Stimulated activated CD8-positive, alpha-beta memory T cell treated with anti-CD3 and anti-CD28 coated beads, Interleukin-15, amount 100 ng/mL, for 48 hours (primary cell): ENCODE data around the gene ADGB.

Experiments used
- DNase-seq, 2 donors: peaks; one replicate each; pipeline ENCODE4 v3.0.0-alpha.2; 2020; ENCODE audit warnings: low read depth in 2 of 2

The ADGB gene

DNA sequence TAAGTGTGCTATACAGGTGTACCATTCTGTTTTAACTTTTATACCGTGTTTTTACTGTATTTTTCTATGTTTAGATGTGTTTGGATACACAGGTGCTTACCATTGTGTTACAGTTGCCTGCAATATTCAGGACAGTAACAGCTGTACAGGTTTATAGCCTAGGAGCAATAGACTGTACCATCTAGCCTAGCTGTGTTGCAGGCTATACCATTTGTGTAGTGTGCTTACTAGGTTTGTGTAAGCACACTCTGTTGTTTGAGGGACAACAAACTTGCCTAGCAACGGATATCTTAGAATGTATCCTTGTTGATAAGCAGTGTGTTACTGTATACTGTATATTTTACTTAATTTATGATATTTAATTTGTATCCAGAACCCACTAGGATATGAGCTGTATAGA lies 35.2 kb downstream of the ADGB start:
- no peak for DNase-seq

DNA sequence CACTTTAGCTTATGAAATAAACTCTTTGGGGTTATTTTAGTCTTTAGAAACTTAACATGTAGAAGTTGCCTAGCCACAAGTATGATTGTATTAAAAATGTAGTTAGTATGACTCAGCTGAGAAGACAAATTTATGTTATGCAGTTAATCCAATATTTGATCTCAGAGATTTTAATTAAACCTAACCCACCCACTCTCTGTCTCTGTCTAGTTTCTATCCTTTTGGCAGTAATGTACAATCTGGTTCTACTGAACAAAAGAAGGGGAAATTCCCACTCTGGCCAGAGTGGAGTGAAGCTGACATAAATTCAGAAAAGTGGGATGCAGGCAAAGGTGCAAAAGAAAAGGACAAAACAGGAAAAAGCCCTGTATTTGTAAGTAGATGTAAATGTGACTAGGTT lies 36.4 kb downstream of the ADGB start:
- DNase-seq: no peak

DNA sequence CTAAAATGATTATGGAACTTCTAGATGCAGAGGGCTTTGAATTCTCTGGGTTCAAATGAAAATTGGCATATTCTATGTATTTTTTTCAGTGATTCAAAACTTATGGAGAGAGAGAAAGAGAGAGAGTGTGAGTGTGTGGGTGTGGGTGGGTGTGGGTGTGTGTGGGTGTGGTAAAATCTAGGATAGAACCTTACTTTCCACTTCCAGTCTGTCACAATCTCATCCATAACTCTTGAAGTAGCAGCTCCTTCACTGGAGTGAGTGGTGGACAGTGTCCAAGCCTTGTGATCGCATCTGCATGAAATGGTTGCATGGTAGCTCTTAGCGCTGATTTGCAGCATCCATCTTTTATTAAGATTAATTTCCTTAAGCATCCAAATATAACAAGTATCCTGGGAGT lies 37.7 kb downstream of the ADGB start:
- DNase-seq: no peak

DNA sequence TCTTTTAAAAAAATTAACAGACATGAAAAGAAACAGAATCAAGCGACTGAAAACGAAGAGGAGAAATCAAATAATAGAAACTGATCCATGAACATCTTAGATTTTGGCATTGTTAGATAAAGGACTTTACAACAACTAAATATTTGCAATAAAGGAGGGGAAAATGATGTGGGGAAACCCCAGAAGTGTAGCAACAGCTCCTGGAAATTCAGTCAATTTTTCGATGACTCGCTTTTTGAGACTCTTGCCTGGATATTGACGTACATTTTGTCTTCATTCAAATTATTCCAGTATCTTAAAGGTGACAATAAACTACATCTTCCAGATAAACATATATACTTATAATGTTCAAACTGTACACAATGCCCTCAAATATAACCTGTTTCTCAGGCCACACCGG lies 44.1 kb downstream of the ADGB start:
- no peak for DNase-seq

DNA sequence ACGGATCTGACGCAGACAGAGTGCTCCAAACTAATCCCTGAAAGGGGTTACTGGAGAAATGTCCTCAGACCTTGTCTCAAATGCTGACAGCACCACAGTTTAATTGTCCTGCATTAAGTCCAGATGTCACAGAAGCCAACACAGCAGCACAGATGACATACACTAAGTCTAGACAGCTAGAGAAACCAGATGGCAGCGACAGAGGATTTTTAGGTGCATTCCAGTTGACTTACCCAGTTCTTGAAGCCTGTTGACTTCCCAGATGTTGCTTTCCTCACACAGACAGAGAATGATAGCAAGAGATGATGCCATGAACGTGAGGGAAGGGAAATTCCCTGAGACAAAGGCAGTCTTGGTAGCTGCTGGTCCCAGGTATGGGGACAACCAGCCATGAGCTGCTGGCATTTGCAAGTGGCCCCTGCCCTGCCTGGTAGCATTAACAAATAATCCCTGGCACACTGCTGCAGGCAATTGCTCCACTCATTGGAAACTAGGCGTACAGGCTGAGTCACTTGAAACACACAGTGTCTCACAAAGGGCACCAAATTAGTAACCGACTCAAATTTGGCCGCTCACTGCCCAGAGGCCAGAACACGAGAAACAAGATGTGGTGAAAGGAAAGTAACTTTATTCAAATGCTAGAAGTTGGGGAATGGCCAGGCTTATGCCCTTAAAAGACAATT lies 52.2 kb downstream of the ADGB start:
- DNase-seq: no peak

DNA sequence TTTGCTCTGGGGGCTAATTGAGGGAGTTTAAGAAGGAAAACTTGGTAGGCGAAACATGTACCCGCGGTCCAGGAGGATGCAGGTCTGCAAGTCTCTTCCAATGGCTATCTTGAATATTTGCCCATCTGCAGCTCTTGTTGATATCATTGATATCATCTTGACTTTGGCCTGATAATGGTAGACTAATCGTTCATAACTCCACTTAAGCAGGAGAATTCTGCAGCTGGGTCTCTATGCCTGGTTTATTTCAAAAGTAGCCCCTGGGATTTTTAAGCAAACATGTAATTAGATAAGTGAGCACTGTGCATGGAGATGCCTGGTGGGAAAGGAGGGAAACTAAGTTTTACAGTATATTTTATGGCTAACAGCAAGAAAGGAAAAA lies 52.7 kb downstream of the ADGB start:
- no peak for DNase-seq

DNA sequence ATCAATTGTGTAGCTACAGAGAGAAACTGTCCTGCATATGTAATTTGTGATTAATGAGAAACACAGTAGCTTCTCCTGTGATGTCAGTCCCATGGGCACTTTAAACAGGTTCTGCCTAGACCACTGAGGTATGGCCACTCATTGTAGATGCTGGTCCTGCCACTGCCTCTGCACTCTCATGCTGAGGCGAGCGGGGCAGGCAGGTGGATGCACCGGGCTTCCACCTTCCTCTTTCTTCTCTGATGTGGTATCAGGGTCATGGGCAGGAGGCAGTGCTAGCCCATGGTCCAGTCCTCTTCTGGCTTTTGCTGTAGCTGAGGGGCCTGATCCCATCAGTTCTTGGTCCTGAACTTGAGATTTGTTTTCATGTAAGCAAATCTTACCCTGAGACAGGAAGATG lies 58.7 kb downstream of the ADGB start:
- no peak for DNase-seq

DNA sequence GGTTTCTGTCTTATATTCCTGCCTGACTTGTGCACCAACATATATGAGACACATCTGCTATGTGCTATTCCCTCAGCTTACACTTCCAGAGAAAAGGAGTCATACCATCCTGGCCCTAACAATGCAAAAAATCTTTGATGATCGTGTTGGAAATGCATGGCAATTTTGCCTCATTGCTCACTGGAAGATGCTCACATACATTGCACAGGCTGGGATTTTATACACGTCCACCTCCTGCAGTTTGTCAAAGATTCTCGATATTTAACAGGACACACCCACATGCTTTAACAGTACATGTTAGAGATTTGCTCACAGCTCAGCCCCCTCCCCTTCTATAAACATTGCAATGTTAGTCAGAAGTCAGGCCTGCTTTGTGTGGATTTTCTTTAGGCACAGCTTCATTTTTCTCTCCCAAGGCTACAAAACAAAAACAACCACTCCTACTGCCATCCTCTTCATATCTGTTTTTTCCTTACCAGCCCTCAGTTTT lies 66.1 kb downstream of the ADGB start:
- DNase-seq: no peak

DNA sequence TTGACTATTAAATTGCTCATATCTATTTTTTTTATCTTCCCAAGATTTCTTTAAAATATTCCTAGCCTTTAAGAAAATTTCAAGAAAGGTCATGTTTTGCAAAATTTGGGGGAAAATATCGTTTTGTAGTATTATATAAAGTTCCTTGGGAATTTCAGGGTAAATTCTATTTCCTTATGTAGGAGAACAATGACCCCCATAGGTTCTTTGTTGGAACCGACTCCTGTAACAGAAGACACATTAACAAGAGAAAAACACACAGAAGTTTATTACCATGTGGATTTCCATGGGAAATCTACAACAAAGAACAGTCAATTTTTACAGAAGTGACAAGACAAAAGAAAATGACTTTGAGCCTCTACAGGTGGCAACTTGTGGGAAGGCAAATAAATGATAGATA lies 68.1 kb downstream of the ADGB start:
- DNase-seq: no peak

DNA sequence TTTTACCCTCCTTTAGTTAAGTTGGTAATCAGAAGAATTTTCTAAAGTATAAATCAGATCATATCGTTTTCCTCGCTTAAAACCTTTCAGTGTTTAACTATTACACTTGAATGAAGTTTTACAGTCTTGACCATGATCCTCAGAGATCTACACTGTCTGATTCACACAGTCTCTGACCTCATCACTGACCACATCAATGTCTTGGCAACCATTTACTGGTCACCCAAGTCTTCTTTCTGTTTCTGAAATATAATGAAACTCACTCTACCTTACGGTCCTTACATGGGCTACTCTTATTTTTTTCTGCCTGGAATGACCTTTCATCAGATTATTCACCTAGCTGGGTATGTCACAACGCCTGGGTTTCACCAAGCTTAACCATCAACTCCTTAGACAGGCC lies 71.4 kb downstream of the ADGB start:
- no peak for DNase-seq

DNA sequence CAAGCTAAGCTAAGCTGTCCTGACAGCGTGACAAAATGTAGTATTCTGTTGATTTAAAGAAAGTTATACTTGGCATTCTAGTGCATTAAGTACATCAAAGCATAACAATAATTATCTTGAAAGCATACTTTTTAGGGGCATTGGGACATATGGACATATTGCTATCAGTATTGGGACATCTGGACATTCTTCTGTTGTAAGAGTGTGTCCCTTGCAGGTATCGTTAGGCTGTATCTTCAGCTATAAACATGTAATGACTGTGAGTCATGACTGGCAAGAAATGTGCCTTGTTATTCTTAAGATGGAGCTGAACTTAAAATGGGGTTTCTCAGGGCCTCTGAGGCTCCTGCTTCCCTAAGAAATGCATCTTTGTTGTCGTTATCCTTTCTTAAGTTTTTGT lies 74.3 kb downstream of the ADGB start:
- DNase-seq: no peak

DNA sequence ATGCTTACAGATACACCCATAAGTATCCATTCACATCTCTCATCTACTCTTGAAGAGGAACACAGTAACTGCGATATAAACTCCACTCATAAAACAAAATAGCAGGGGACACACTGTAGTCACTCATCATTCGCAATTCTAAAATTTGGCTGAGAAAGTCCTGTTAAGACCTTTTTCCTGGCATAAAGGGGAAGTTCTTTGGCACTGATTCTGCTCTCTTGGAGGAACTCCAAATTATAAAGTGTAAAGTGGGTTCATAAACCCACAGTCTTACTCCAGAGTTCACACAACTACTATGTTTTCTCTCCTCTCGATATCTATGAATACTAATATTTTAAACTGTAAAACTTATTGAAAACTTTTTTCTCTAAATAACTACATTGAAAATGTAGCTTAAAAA lies 80.6 kb downstream of the ADGB start:
- DNase-seq: no peak

DNA sequence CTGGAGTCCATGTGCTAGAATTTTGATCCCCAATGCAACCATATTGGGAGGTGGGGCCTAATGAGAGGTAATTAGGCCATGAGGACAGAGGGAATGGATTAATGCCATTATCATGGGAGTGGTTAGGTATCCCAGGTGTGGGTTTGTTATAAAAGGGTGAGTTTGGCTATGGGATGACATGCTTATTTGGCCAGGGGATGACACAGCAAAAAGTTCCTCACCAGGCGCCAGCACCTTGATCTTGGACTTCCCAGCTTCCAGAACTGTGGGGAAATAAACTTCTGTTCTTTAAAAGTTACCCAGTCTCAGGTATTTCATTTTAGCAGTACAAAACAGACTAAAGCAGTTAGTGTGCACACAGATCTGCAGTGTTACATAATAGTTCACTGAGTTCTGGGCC lies 84.1 kb downstream of the ADGB start:
- no peak for DNase-seq

DNA sequence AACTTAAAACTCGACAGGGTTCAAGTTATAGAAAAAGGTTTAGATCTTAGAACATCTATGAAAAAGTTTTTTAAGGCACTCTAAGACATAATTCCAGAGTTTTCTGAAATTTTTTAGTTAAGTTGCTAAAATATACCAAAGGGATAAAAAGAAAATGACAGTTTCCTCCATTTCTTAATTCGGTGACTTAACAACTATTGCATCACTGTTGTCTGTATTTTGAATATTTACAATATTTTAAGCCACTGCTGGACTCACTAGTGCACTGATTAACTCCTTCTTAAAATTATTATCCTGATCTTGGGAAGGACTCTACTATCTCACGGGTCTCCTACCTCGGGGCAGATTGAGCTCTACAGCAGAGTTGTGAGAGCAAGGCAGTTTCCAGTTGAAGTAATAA lies 91.0 kb downstream of the ADGB start:
- no peak for DNase-seq

DNA sequence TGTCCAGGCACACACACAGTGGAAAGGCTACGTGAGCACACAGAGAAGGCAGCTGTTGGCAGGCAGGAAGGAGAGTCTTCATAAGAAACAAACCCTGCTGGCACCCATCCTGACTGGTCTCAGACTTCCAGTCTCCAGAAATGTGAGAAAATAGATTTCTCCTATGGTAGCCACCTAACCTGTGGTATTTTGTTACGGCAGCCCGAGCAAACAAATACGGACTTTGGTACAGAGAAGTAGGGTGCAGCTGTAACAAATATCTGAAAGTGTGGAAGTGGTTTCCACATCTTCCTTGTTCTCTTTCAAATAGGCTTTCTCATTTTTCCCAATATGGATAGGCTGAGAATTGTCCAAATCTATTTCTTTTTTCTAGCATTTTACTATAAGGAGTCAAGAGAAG lies 94.6 kb downstream of the ADGB start:
- no peak for DNase-seq

DNA sequence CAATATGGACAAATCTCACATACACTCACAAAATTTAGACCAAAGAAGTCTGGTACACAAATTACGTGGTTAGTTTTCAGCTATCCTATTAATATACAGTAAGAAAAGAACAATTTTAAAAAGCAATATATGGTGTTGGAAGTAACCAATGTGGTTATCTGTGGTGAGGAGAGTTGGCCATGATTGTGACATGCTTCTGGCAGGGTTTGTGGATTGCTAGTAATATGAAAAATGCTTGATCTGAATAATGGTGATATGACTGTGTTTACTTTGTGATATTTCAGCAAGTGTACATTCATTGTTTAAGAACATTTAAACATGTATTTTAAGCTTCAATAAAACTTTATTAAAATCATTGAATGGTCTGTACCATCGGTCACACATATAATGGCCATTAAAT lies 99.1 kb downstream of the ADGB start:
- no peak for DNase-seq

DNA sequence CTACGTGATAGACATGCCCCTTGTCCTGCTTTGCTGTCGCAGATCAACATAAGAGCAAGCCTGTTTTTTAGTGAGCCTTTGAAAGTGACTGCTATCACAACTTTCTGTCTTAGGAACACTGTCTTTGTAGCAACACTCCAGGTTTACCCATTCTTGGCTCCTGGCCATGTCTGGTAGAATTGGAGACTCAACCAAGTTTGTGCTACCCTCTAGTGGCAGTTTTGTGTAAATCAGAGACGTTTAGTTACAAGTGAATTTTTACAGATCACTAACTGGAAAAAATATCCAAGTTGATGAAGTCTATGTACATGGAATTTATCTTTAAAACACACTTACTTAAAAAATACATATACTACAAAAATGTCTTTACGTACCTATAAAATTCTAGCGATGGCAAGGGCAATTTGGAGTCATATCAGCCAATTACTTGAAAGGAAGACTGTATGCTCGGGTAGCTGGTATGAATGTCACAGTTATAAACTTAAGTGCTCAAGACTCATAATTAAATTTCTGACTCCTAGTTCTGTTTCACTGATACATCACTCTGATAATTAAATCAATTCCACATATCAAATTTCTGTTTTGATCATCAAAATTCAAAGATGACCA lies 101.4 kb downstream of the ADGB start:
- DNase-seq: no peak

DNA sequence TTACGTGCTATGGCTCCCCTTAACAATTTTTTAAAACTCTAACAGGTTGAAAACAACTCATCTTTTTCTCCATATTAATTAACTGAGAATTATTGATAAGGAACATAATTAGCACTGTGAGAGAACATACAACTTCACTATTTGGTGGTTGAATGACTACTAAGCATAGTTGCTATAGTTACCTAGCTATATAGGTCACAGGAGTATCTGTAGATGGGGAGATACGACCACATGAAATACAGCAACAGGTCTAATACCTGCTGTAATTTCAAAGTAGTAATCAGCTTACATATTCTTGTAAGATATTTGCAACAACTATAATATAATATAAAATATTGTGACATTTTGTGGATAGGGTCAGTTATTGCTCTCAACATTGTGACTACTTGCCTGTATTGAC lies 102.9 kb downstream of the ADGB start:
- no peak for DNase-seq

DNA sequence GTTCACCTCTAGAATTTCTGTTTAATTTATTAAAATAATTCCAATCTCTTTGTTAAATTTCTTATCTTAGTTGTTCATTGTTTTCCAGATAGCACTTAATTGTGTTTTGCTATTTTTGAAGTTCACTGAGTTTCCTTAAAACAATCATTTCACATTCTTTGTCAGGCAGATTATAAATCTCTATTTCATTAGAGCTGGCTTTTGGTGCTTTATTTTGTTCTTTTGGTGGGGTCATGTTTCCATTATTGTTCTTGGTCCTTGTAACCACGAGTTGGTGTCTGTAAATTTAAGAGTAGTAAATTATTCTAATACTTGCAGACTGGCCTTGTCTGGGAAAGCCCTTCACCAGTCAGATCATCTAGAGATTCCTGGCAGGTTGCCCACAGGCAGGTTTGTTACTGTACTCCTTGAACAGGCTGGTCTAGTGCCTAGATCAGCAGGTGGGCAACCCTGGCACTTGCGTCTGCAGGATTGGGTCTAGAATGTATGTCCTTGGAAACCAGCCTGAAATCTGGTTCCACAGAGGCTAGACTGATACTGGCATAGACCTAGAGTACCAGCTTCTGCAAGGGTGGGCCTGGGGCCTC lies 110.4 kb downstream of the ADGB start:
- no peak for DNase-seq

DNA sequence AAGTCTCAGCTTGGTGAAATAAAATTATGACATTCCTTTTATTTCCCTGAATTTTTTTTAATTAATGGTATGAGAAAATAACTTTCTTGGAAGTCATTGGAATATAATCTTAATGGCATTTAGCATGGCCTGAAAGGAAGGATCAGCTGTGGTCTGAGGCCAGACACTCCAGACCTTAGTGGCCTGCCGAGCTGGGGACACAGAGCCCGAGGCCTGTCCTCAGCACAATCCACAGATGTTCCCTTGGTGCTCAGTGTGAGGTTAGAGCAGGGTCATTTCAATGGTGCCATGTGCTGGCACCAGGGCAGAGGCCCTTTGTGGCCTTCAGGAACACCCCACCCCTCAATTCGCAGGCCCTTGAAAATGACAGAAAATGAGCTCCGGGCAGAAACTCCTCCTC lies 120.6 kb downstream of the ADGB start:
- DNase-seq: no peak

DNA sequence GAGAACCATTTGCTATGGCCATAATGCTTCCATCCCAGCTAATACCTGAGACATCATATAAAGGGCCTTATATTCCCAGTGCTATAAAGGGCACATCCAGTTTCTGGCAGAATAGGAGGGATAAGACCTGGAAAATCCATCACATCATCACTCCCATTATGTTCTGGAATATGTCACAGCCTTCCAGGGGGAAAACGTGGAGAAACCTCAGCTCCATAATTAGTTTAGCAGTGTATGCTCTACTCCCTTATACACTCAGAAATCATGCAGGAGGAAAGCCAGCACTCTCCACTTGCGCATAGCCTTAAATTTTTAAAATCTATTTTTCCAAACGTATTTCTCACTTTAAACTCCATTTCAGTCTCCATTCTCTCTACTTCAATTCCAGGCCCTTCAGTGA lies 140.9 kb downstream of the ADGB start:
- no peak for DNase-seq

DNA sequence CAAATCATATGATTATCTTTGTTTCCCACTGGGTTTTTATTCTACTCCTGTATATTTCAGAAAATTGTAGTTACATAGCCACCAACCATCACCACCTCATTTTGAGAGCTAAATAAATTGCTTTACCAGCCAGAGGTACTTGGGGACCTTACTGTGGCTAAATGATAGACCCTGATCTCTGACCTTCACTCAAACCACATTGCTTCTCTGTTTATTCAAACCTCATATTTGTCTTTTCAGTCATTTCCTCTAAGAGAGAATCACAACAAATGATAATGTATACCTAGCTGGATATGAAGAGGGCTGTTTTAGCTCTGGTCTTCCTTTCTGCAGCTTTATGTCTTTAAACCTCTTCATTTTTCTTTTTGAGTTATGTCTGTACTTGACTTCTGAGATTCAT lies 142.8 kb downstream of the ADGB start:
- no peak for DNase-seq

DNA sequence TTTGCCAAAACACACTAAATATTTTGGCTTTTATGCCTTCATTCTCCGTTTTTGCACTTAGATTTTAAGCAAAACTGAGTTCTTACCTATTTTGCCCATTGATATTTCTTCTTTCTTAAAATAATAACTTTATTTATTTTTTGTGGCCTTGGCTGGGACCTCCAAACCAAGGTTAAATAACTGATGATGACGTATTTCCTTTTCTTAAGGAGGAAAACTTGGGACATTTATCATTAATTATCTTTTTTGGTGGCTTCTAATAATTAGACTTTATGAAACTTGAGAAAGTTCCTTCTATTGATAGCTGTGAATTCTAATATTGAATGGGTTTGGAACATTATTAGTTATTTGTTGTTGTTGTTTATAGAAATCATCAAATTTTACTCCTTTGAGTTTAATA lies 154.5 kb downstream of the ADGB start:
- no peak for DNase-seq

DNA sequence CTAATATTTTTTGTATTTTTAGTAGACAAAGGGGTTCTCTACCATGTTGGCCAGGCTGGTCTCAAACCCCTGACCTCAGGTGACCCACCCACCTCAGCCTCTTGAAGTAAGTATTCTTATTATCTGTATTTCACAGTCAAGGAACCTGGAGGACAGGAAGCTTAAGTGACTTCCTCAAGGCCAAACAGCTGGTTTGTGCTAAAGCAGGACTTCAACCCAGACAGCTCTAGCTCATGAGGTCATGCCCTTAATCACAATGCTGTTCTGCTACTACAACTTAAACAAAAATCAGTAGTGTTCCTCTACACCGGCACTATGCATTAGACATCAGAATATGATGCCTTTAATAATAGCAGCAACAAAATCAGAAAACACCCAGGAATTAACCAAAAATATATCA lies 168.9 kb downstream of the ADGB start:
- DNase-seq: no peak
